Measurements from ENCODE around the gene PHOX2B.

PHOX2B gene

DNA sequence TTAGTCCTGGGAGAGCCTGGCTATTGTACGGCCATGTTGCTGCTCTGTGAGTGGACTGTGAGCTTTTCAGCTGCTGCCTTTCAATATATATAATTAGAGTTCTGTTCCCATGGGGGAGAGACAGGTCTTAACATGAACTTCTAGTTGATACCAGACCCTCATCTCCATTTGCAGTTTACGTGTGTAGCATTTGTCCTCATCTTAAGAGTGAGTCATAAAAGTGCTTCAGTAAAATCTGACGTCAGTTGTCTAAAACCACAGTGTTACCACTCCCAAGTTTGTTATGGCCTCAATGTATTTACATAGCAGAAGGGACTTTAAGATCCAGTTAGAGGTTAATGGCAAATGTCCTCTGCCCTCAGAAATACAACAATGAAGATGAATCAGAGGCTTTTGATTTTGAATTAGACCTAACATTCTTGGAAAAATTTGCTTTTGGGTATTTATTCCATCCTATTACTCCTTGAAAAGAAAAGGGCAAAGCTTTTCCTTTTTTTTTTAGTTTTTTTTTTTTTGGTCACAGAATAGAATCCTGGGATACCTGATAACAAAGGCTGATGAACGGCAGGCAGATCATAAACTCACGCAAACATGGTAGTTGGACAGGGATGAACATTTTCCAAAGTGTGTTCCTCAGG is 38.6 kb downstream of the PHOX2B start:
- no peak for DNase-seq

- no peak for DNase-seq
Observed at GRCh38 chr4:41703785-41704184, 44.7 kb downstream of the PHOX2B start.

DNA sequence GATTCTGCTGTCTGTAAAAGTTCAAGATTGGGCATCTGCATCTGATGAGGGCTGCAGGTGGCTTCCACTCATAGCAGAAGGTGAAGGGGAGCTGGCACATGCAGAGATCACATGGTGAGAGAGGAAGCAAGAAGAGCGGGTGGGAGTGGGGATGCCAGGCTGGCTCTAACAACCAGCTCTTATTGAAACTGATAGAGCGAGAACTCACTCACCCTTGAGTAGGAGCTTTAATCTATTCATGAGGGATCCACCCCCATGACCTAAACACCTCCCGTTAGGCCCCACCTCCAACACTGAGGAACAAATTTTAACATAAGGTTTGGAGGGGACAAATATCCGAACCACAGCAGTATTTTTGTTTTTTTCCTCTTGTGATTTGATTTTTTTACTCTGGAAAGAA is 45.8 kb downstream of the PHOX2B start:
- DNase-seq, result no peak

DNA sequence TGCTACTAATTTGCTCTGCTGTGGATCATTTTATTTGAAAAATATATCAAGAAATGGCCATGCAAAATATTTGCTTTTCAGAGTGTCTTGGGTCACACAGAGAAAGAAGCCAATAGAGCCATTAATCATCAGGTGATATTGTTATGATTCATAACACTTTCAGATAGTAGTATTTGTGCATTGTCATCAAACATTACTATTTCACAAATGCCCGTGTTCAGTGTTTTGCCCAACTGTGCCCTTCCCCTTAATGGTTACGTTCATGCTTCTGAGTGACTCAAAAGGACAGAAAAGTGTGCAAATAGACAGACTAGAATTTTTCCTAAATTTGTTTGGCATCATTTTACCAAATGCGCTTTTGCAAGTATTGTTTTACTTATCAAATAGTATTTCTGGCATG is 46.5 kb downstream of the PHOX2B start:
- no peak for DNase-seq

DNA sequence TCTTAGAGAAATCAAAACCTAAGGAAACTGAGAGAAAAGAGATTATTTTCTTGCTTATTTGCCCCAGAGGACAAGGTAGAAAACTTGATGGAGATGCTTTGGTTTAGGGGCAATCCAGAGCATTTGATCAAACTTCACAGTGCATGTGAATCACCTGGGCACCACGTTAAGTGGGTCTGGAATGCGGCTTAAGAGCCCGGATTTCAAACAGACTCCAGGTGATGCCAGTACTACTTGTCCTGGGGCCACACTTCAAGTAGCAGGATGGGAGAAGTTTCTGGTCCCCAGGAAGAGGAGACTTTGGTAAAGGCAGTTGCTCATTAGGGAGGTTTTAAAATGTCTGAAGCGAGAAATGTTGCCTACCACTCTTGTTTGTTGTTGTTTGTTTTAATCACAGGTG is 51.8 kb downstream of the PHOX2B start:
- no peak for DNase-seq

GRCh38 chr4:41696131-41696530 is 52.4 kb downstream of the PHOX2B start:
- DNase-seq, result no peak
